Right lobe of liver (tissue), 4 donors: ENCODE results near the gene ZNF184.

Experiments used
- POLR2A ChIP-seq: fragments of 450-650 bp; IDR thresholded peaks from one replicate; pipeline ENCODE4 v1.6.1; 2017; ENCODE audit warnings: antibody characterized with exemption, mild to moderate bottlenecking
- TF ChIP-seq, protein P1 (sequence below), 4 donors: fragments of 200-600 bp in 3 of 4; fragments of 450-650 bp in 1 of 4; IDR thresholded peaks; one replicate each; pipeline versions ENCODE4 v1.5.1 to v1.8.0; 2016 to 2022; ENCODE audit warnings: antibody characterized with exemption in 4 of 4, mild to moderate bottlenecking in 2 of 4
- donor health status: DM: no; HTN: no; CAD: no.
- donor health status: DM: no; HTN: no; CAD: no.
- donor health status: DM: no; HTN: yes; CAD: no.

DNA sequence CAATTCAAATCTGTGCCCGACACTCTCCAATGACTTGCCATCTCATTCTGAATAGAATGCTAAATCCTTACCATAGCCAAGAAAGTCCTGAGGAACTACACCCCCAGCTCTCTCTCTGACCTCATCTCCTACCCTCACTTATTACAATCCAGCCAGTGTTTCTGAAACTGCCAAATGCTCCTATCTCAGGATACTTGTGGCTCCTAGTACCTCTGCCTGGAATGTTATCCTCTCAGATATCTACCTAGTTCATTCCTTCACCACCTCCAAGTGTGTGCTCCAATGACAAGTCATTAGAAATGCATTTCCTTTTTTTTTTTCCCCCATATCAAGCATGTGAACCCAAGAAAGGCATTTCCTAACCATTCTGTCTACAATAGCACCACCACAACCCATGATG lies 24.4 kb downstream of the ZNF184 start:
- TF ChIP-seq, protein P1, sequence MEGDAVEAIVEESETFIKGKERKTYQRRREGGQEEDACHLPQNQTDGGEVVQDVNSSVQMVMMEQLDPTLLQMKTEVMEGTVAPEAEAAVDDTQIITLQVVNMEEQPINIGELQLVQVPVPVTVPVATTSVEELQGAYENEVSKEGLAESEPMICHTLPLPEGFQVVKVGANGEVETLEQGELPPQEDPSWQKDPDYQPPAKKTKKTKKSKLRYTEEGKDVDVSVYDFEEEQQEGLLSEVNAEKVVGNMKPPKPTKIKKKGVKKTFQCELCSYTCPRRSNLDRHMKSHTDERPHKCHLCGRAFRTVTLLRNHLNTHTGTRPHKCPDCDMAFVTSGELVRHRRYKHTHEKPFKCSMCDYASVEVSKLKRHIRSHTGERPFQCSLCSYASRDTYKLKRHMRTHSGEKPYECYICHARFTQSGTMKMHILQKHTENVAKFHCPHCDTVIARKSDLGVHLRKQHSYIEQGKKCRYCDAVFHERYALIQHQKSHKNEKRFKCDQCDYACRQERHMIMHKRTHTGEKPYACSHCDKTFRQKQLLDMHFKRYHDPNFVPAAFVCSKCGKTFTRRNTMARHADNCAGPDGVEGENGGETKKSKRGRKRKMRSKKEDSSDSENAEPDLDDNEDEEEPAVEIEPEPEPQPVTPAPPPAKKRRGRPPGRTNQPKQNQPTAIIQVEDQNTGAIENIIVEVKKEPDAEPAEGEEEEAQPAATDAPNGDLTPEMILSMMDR (IDR thresholded peaks at IDR 0.05) = no peak
- TF ChIP-seq POLR2A = no peak
